ENCODE data around the gene ETS1. TPM values are rescaled to one million over a fixed set of nuclear protein-coding genes. Genes with fewer than 3 reads are reported as not detected.

The ETS1 gene
- total and polyA plus RNA-seq, 2 experiments from 2014 or later: 6.7 to 21.8 TPM

DNA sequence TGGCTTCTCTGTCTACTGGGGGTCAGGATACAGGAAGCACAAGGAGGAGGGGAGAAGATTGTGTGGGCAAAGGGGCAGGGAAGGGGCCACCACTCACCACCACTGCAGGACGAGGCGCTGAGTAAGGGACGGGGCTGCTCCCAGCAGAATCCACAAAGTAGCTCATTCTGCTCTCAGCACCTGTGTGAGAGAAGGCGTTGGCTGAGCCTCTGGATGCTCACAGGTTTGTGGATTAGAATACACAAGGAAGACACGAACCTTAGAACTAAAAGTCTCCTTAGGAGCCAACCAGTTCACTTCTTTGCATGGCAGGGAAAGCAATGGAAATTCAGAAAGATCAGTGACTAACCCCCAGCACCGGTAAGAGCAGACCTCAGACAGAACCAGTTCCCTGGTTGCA, 14.4 kb downstream of the ETS1 start:
- no peak overlapping the region for H2AFZ ChIP-seq
- no peaks in the 10 kb centered on the region for H4K20me1 ChIP-seq (ENCODE audit: insufficient read depth, poor library complexity, severe bottlenecking)
- H3K4me1 ChIP-seq (ENCODE audit: insufficient read depth): peaks cover 6% of the 10 kb centered on the region
- WGBS (ENCODE audit: low lambda C conversion rate, missing lambda C conversion rate): 55% methylated on average over 6 of the region's 6 CpGs
- TF ChIP-seq EZH2 (IDR thresholded peaks at IDR 0.05; ENCODE audit: borderline replicate concordance): no peak
- no peak for TF ChIP-seq EZH2phosphoT487 (IDR thresholded peaks at IDR 0.05; ENCODE audit: low read depth, severe bottlenecking, unreplicated experiment)
- TF ChIP-seq CTCF (IDR thresholded peaks at IDR 0.05; ENCODE audit: poor library complexity): no peak
- H3K9me3 ChIP-seq (ENCODE audit: low read depth): no peaks in the 10 kb centered on the region
- no peaks in the 10 kb centered on the region for H3K79me2 ChIP-seq
- H3K9me2 ChIP-seq (replicated peaks; ENCODE audit: insufficient read depth): no peaks in the 10 kb centered on the region
- DNase-seq (ENCODE audit: low spot score): no peak
- no peak overlapping the region for H3K4me3 ChIP-seq
- no peak overlapping the region for H3K4me2 ChIP-seq
- no peak overlapping the region for H3K27ac ChIP-seq
- no peaks in the 10 kb centered on the region for H3K36me3 ChIP-seq (replicated peaks; ENCODE audit: insufficient read depth, low read depth)
- H3K27me3 ChIP-seq: no peaks in the 10 kb centered on the region

- Histone ChIP-seq H3K4me3 (no peak overlapping the region), H3K9me3 (ENCODE audit: low read depth) (no peaks in the 10 kb centered on the region), H3K36me3 (replicated peaks; ENCODE audit: insufficient read depth, low read depth) (no peaks in the 10 kb centered on the region), H3K4me2 (no peak overlapping the region), H2AFZ (no peak overlapping the region), H3K9me2 (replicated peaks; ENCODE audit: insufficient read depth) (no peaks in the 10 kb centered on the region), H3K27me3 (no peaks in the 10 kb centered on the region), H4K20me1 (ENCODE audit: insufficient read depth, poor library complexity, severe bottlenecking) (no peaks in the 10 kb centered on the region), H3K79me2 (no peaks in the 10 kb centered on the region), H3K4me1 (ENCODE audit: insufficient read depth) (peaks cover under 1% of the 10 kb centered on the region), H3K27ac (no peak overlapping the region)
- no peak for DNase-seq (ENCODE audit: low spot score)
- no peak for TF ChIP-seq CTCF (IDR thresholded peaks at IDR 0.05; ENCODE audit: poor library complexity)
- no peak for TF ChIP-seq EZH2 (IDR thresholded peaks at IDR 0.05; ENCODE audit: borderline replicate concordance)
- TF ChIP-seq EZH2phosphoT487 (IDR thresholded peaks at IDR 0.05; ENCODE audit: low read depth, severe bottlenecking, unreplicated experiment): no peak
- WGBS (ENCODE audit: low lambda C conversion rate, missing lambda C conversion rate): 88% methylated on average over 7 of the region's 7 CpGs
These were observed 16.7 kb downstream of the ETS1 start for GRCh38 chr11:128570632-128571031.

GRCh38 chr11:128569291-128569690, 18.1 kb downstream of the ETS1 start:
- H2AFZ ChIP-seq: no peak overlapping the region
- H3K27ac ChIP-seq: no peak overlapping the region
- H3K4me3 ChIP-seq: no peak overlapping the region
- H3K36me3 ChIP-seq (replicated peaks; ENCODE audit: insufficient read depth, low read depth): no peaks in the 10 kb centered on the region
- no peak for TF ChIP-seq EZH2 (IDR thresholded peaks at IDR 0.05; ENCODE audit: borderline replicate concordance)
- no peak for TF ChIP-seq CTCF (IDR thresholded peaks at IDR 0.05; ENCODE audit: poor library complexity)
- TF ChIP-seq EZH2phosphoT487 (IDR thresholded peaks at IDR 0.05; ENCODE audit: low read depth, severe bottlenecking, unreplicated experiment): no peak
- H4K20me1 ChIP-seq (ENCODE audit: insufficient read depth, poor library complexity, severe bottlenecking): no peaks in the 10 kb centered on the region
- no peaks in the 10 kb centered on the region for H3K27me3 ChIP-seq
- no peak for DNase-seq (ENCODE audit: low spot score)
- no peaks in the 10 kb centered on the region for H3K79me2 ChIP-seq
- no peaks in the 10 kb centered on the region for H3K9me3 ChIP-seq (ENCODE audit: low read depth)
- H3K4me1 ChIP-seq (ENCODE audit: insufficient read depth): no peaks in the 10 kb centered on the region
- H3K4me2 ChIP-seq: no peak overlapping the region
- WGBS (ENCODE audit: low lambda C conversion rate, missing lambda C conversion rate): 9% methylated on average over 2 of the region's 2 CpGs
- H3K9me2 ChIP-seq (replicated peaks; ENCODE audit: insufficient read depth): no peaks in the 10 kb centered on the region
